GM12878 (cell line): Measurements from ENCODE around the gene CTNNBIP1. TPM values are rescaled to one million over a fixed set of nuclear protein-coding genes. Genes with fewer than 3 reads are reported as not detected.
A peak's percentile ranks its signal among the peaks of the same experiment; 100 is the strongest.

Experiments used
- ATAC-seq: fragments of 200-7000 bp; cut with Tn5 transposase; 3 replicates; pipeline ENCODE4 v1.9.1; 2020; ENCODE audit warnings: mild to moderate bottlenecking, moderate library complexity
- BruUV-seq: library from RNA; stranded (reverse); fragments of 400-500 nt; replicated peaks from 2 replicates; lab custom pipeline; 2021; lab: Mats Ljungman, UMichigan
- CTCF ChIA-PET: fragments of 300-600 bp; sonication (Branson Sonifier 250); formaldehyde crosslinking; extraction: SDS; loops from one replicate; lab custom pipeline; 2021; ENCODE audit warnings: inconsistent platforms; lab: Yijun Ruan, JAX
- POLR2A ChIA-PET: fragments of 350-600 bp; formaldehyde crosslinking; extraction: SDS; loops from one replicate; lab custom pipeline; 2021; ENCODE audit warnings: inconsistent platforms; lab: Charles Lee
- RAD21 ChIA-PET: fragments of 300-600 bp; sonication (Branson Sonifier 250); formaldehyde crosslinking; loops from one replicate; lab custom pipeline; 2023; ENCODE audit warnings: antibody characterized with exemption; ENCODE audit not compliant: unreplicated experiment; lab: Charles Lee
- SMC1A ChIA-PET: fragments of 300-600 bp; sonication (Branson Sonifier 250); formaldehyde crosslinking; loops from one replicate; lab custom pipeline; 2023; ENCODE audit not compliant: unreplicated experiment, uncharacterized antibody; lab: Charles Lee
- DNase-seq: peaks from one replicate; pipeline ENCODE4 v3.0.0-alpha.2; 2011; ENCODE audit warnings: low read depth, low spot score
- FAIRE-seq: peaks from 3 replicates; lab custom pipeline; 2011; peaks lifted over from hg19 to GRCh38; lab: Jason Lieb, UNC
- H2AFZ ChIP-seq: 2 replicates; pipeline ENCODE4 v1.6.0; 2011; ENCODE audit warnings: low read depth, low read length, control low read depth; ENCODE audit not compliant: control insufficient read depth
- H3K27ac ChIP-seq: 2 replicates; pipeline ENCODE4 v1.5.1; 2011; ENCODE audit warnings: control low read depth; ENCODE audit not compliant: control insufficient read depth, insufficient read depth
- H3K27me3 ChIP-seq, 2 experiments: replicated peaks in 1 of 2; 2 replicates each; pipeline versions ENCODE4 v1.6.0 to v1.6.1; 2011; ENCODE audit warnings: low read length in 1 of 2; ENCODE audit not compliant: control insufficient read depth in 2 of 2, insufficient read depth in 2 of 2
- H3K36me3 ChIP-seq, 2 experiments: 2 replicates each; pipeline ENCODE4 v1.5.1; 2011; ENCODE audit warnings: low read length in 1 of 2; ENCODE audit not compliant: control insufficient read depth in 2 of 2, insufficient read depth in 2 of 2
- H3K4me1 ChIP-seq: 2 replicates; pipeline ENCODE4 v1.6.1; 2011; ENCODE audit warnings: mild to moderate bottlenecking, low read length, moderate library complexity, mixed read lengths; ENCODE audit not compliant: control insufficient read depth, insufficient read depth
- H3K4me2 ChIP-seq: 2 replicates; pipeline ENCODE4 v1.6.0; 2011; ENCODE audit warnings: control low read depth; ENCODE audit not compliant: control insufficient read depth, insufficient read depth
- H3K4me3 ChIP-seq: fragments of 200-600 bp; sonication (generic); 2 replicates; pipeline ENCODE4 v1.5.1; 2016
- H3K79me2 ChIP-seq: 2 replicates; pipeline ENCODE4 v1.6.0; 2011; ENCODE audit warnings: low read length; ENCODE audit not compliant: control insufficient read depth, insufficient read depth
- H3K9ac ChIP-seq: 2 replicates; pipeline ENCODE4 v1.8.0; 2011; ENCODE audit warnings: low read length, control low read depth, mixed read lengths; ENCODE audit not compliant: control insufficient read depth, insufficient read depth
- H3K9me3 ChIP-seq: replicated peaks from 3 replicates; pipeline ENCODE4 v1.5.1; 2011; ENCODE audit warnings: mild to moderate bottlenecking, low read length; ENCODE audit not compliant: control insufficient read depth, insufficient read depth
- H4K20me1 ChIP-seq: 2 replicates; pipeline ENCODE4 v1.6.0; 2011; ENCODE audit not compliant: control insufficient read depth, insufficient read depth
- CREB1 ChIP-seq: IDR thresholded peaks from 2 replicates; pipeline ENCODE4 v1.6.1; 2012; ENCODE audit warnings: low read depth, mild to moderate bottlenecking, inconsistent platforms
- IRF4 ChIP-seq: IDR thresholded peaks from 2 replicates; pipeline ENCODE4 v1.6.1; 2011; ENCODE audit warnings: low read depth, low read length
- JUND ChIP-seq: IDR thresholded peaks from 2 replicates; pipeline ENCODE4 v1.6.1; 2012; ENCODE audit warnings: low read depth, mild to moderate bottlenecking, low read length, improper control_type of control experiment, moderate library complexity
- SREBF1 ChIP-seq: IDR thresholded peaks from 2 replicates; pipeline ENCODE4 v1.6.1; 2012; ENCODE audit warnings: mild to moderate bottlenecking, low read length
- ZNF274 ChIP-seq: IDR thresholded peaks from one replicate; pipeline ENCODE4 v1.8.0; 2011; ENCODE audit not compliant: insufficient read length, insufficient read depth
- WGBS: methylation state at CpG from one replicate; pipeline ENCODE4 v1.1.6; 2016; ENCODE audit warnings: low lambda C conversion rate; ENCODE audit not compliant: insufficient replicate concordance, insufficient coverage; ENCODE audit errors: missing lambda C conversion rate; 5-methylcytosine and 5-hydroxymethylcytosine counted together
- in situ Hi-C: fragments of 300-500 bp; cut with MboI; formaldehyde crosslinking; loops from 9 replicates; pipeline ENCODE4 v1.14.3; 2018; ENCODE audit warnings: mixed read lengths
- intact Hi-C: fragments of 100-400 bp; cut with micrococcal nuclease; formaldehyde crosslinking; loops from one replicate; pipeline ENCODE4 v1.14.2; 2022; ENCODE audit not compliant: unreplicated experiment
- polyA plus RNA-seq, 11 experiments: library from polyadenylated mRNA; depleted of rRNA in 4 of 11; unstranded in 6 of 11; stranded (reverse) in 5 of 11; fragments of >200 nt; fragmentation: Nextera tagmentation in 4 of 11; fragmentation: Illumina TruSeq in 1 of 11; extraction: Ambion mirVana in 4 of 11; extraction: Trizol in 1 of 11; gene quantifications; 1 replicate in 1 of 11; 2 replicates in 10 of 11; pipeline versions ENCODE4 v1.2.1 to v1.2.3, GENCODE V29; 2011 to 2016; ENCODE audit warnings: inconsistent platforms in 2 of 11, missing spikeins in 2 of 11, low read depth in 1 of 11
- total RNA-seq, 4 experiments: library from RNA; depleted of rRNA in 3 of 4; stranded (reverse); fragments of >200 nt in 3 of 4; fragmentation: Illumina TruSeq in 1 of 4; extraction: Trizol in 1 of 4; gene quantifications; 2 replicates each; pipeline versions ENCODE4 v1.2.1 to v1.2.3, GENCODE V29; 2013 to 2021
- TF ChIP-seq, protein P1 (sequence below): IDR thresholded peaks from 2 replicates; pipeline ENCODE4 v1.6.1; 2011; ENCODE audit warnings: borderline replicate concordance, low read depth, mild to moderate bottlenecking, moderate library complexity, mixed read lengths, low read length; ENCODE audit not compliant: insufficient read depth; ENCODE audit errors: extremely low read length
- TF ChIP-seq, protein P2 (sequence below): IDR thresholded peaks from 2 replicates; pipeline ENCODE4 v1.6.1; 2012; ENCODE audit warnings: low read length, inconsistent platforms
- TF ChIP-seq, protein P3 (sequence below): fragments of 450-650 bp; IDR thresholded peaks from 2 replicates; pipeline ENCODE4 v1.6.1; 2017; ENCODE audit warnings: antibody characterized with exemption, mild to moderate bottlenecking, moderate library complexity

The CTNNBIP1 gene
- total and polyA plus RNA-seq, 10 of the 15 experiments (the other 5 are each of a cell fraction or from before 2014, with no cell fraction given) = 0.42 to 31.8 (median 10.8) TPM

DNA sequence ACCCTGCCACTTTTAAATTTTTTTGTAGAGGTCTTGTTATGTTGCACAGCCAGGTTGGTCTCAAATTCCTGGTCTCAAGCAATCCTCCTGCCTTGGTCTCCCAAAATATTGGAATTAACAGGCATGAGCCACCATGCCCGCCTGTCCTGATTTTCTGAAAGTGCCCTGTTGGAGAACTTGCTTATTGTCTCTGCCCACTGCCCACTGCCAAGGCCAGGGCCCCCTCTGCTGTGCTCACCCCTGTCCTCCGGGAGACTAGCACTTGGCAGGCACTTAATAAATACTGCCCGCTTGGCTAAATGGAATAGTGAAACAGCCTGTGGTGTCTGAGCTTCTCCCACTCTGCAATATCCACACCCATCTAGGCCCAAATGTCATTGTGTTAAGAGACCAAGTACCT is 35.7 kb downstream of the CTNNBIP1 start:
- FAIRE-seq = no peak
- H3K36me3 ChIP-seq = no peaks in the 10 kb centered on the region
- H3K9me3 ChIP-seq = no peaks in the 10 kb centered on the region
- no peak overlapping the region for H3K27ac ChIP-seq
- no peak overlapping the region for H3K9ac ChIP-seq
- ChIA-PET CTCF (interaction anchor here (0.7 to 19.1 kb wide), 20 partner anchors 8 to 525 kb away, joined by 3 to 562 read pairs (median 4); partner anchors contain the start of genes CTNNBIP1, LZIC, NMNAT1 and PGD), SMC1A (interaction anchor here (0.8 to 16.6 kb wide), 7 partner anchors 19 to 554 kb away, joined by 3 to 428 read pairs (median 4); no protein-coding TSS in a partner anchor), POLR2A (interaction anchor here (0.6 kb wide), 1 partner anchor 18 kb away, joined by 3 read pairs; no protein-coding TSS in a partner anchor), RAD21 (interaction anchor here (1.2 to 2.1 kb wide), 3 partner anchors 36 to 90 kb away, joined by 3 to 5 read pairs (median 4); no protein-coding TSS in a partner anchor)
- no peak for DNase-seq
- BruUV-seq = no TSS peak
- peak; percentile 14 for ATAC-seq
- no peaks in the 10 kb centered on the region for H3K79me2 ChIP-seq
- no peaks in the 10 kb centered on the region for H4K20me1 ChIP-seq
- 0 out of 2 replicates have a peak, but pooled peaks cover 4% of the 10 kb centered on the region for H3K4me1 ChIP-seq
- WGBS = 35% methylated on average over 3 of the region's 3 CpGs
- no peaks in the 10 kb centered on the region for H3K27me3 ChIP-seq
- in situ Hi-C loops = loop anchor here (5.0 kb wide), 1 partner anchor 548 kb away; no protein-coding TSS in a partner anchor
- H3K4me2 ChIP-seq = no peak overlapping the region
- H3K4me3 ChIP-seq = no peak overlapping the region
- H2AFZ ChIP-seq = no peak overlapping the region
- intact Hi-C loops = loop anchor here (1.0 to 2.0 kb wide), 2 partner anchors 68 to 554 kb away; no protein-coding TSS in a partner anchor
- TF ChIP-seq, protein P1, sequence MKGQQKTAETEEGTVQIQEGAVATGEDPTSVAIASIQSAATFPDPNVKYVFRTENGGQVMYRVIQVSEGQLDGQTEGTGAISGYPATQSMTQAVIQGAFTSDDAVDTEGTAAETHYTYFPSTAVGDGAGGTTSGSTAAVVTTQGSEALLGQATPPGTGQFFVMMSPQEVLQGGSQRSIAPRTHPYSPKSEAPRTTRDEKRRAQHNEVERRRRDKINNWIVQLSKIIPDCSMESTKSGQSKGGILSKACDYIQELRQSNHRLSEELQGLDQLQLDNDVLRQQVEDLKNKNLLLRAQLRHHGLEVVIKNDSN = no peak
- TF ChIP-seq SREBF1 (no peak), CREB1 (no peak), ZNF274 (no peak), IRF4 (no peak), JUND (no peak)
- TF ChIP-seq, protein P2, sequence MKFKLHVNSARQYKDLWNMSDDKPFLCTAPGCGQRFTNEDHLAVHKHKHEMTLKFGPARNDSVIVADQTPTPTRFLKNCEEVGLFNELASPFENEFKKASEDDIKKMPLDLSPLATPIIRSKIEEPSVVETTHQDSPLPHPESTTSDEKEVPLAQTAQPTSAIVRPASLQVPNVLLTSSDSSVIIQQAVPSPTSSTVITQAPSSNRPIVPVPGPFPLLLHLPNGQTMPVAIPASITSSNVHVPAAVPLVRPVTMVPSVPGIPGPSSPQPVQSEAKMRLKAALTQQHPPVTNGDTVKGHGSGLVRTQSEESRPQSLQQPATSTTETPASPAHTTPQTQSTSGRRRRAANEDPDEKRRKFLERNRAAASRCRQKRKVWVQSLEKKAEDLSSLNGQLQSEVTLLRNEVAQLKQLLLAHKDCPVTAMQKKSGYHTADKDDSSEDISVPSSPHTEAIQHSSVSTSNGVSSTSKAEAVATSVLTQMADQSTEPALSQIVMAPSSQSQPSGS = no peak
- TF ChIP-seq, protein P3, sequence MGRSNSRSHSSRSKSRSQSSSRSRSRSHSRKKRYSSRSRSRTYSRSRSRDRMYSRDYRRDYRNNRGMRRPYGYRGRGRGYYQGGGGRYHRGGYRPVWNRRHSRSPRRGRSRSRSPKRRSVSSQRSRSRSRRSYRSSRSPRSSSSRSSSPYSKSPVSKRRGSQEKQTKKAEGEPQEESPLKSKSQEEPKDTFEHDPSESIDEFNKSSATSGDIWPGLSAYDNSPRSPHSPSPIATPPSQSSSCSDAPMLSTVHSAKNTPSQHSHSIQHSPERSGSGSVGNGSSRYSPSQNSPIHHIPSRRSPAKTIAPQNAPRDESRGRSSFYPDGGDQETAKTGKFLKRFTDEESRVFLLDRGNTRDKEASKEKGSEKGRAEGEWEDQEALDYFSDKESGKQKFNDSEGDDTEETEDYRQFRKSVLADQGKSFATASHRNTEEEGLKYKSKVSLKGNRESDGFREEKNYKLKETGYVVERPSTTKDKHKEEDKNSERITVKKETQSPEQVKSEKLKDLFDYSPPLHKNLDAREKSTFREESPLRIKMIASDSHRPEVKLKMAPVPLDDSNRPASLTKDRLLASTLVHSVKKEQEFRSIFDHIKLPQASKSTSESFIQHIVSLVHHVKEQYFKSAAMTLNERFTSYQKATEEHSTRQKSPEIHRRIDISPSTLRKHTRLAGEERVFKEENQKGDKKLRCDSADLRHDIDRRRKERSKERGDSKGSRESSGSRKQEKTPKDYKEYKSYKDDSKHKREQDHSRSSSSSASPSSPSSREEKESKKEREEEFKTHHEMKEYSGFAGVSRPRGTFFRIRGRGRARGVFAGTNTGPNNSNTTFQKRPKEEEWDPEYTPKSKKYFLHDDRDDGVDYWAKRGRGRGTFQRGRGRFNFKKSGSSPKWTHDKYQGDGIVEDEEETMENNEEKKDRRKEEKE = no peak
